ENCODE results near the gene RPL10A.

RPL10A gene

DNA sequence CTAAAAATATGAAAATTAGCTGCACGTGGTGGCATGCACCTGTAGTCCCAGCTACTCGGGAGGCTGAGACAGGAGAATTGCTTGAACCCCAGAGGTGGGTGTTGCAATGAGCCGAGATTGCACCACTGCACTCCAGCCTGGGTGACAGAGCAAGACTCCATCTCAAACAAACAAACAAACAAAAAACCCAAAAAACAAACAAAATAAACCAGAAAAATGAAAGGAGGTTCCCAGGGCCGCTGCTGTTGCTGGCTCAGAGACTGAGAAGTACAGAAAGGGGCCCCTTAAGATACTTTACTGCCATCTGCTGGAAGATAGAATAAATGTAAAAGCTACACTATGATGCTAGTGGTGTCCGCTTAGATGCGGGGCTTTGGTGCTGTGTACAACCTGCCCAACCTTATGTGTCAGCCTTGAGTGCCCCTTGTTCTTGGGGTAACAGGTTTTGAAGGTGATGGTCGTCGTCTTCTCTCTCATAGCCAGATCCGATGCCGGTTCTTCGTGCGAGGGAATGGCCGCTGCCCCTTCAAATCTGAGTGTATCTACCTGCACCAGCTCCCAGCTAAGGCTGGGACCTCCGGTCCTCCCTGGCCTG lies 18.8 kb upstream of the RPL10A start:
- peak; percentile 91 for DNase-seq

DNA sequence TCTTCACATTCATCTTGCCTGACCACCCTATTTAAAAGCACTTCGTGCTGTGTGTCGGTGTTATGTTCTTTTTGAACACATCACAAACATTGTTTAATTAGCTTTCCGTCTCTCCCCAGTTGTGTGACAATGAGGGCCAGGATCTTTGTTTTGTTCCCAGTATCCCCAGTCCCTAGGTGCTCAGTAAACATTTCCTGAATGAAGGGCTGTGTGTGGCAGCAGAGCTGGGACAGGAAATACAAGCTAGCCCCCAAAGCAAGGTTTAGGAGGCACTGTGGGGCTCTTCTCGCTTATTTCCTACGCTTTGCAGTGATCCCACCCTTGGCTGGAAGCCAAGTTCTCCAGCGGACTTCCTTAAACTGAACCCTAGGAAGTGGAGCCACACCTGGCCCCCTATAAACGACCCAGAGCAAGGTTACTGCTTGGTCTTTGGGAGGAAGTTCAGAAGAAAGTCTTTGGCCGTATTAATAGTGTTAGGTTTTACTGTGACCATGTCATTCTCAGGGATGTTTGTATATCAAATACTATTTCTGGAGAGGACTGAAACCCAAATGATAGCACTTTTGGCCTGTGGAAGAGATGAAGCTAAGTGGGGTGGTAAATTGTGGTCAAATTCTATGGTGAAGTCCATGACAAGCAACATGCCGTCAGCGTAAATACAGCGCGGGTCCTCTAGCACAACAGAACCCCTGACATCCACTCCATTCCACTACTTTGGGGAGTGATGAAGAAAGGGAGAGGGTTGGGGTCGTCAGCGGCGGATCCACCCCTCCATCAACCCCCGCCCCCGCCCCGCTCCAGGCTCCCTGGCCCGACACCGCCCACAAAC lies 16.6 kb upstream of the RPL10A start:
- no peak for DNase-seq

DNA sequence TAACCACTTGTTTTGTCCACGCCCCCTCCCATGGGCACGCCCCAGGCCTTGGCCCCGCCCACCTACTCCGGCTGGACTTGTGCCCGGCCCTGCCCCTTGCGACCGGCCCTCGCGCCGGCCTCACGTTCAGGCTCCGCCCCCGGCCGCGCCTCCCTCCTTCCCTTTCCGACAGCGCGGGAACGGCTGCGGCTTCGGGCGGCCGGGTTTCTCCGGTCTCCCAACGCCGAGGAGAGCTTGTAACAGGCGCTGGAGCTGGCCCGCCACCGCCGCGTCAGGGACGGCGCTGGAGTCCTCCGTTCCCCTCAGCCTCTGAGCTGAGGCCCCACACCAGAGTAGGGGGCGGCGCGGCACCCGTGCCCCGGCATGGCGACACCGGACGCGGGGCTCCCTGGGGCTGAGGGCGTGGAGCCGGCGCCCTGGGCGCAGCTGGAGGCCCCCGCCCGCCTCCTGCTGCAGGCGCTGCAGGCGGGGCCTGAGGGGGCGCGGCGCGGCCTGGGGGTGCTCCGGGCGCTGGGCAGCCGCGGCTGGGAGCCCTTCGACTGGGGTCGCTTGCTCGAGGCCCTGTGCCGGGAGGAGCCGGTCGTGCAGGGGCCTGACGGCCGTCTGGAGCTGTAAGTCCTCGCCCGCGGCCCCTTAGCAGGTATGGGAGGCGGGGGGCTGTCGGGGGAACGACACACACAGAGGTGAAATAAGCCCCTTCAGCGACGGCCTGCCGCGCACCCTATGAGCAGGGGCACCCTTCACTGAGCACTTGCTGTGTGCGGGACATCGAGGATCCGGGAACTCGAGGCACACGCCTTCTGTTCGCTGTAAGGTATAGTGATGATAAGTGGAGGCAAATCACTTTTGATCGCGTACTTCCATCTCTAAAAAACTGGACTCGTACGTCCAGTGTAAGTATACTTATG lies 15.8 kb upstream of the RPL10A start, which contains the start of gene FANCE:
Gene FANCE, plus strand, starts transcription at position 156 of the 908 bp plus-strand sequence. Its CDS starts 208 bp downstream, at position 364.
- peak; percentile 59 for DNase-seq

DNA sequence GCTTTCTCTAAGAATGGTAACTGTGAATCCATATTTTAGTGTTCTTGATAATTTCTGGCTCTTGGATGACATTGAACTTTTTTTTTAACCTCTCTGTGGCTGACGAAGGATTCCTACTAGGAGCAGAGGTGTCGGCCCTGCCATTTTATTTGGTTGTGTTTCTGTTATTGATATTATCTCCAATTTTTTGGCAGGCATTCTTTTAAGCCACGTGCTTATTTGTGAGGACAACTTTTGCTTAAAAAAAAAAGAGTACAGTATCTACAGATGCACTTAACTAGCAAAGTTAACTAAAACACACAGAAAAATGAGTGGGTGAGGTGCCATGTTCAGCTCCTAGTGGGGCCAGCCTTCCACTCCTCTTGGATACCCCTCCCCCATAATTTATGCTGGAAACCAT lies 15.0 kb upstream of the RPL10A start:
- no peak for DNase-seq

DNA sequence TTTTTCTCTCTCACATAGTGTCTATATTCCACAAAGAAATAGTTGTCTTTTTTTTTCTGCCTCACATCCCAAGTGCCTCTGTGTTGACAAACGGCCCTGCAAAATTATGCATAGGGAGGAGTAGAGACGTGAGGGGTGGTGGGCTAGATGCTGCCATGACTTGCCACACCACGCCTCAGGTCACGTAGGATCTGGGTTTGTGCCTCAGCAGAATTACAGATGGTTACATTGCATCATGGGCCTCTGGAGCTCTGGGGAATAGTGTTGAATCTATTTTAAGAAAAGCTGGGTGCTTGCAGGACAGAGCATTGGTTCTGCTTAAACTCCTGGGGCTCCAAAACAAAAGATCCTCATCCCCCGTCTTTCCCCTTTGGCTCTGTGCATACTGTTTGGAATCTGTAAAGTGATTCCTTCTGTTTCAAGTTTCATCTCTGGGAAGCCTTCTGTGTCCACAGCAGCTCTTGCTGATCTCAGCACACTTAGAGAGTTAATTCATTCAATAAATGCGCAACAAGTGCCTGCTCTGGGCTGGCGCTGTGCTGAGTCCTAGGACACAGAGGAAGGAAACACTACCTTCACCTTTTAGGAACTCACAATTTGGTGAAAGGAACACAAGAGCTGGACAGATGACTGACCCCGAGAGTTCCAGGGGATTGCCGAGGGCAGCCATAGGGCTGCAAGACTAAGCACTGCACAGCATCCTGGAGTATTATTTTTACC lies 13.7 kb upstream of the RPL10A start:
- no peak for DNase-seq

DNA sequence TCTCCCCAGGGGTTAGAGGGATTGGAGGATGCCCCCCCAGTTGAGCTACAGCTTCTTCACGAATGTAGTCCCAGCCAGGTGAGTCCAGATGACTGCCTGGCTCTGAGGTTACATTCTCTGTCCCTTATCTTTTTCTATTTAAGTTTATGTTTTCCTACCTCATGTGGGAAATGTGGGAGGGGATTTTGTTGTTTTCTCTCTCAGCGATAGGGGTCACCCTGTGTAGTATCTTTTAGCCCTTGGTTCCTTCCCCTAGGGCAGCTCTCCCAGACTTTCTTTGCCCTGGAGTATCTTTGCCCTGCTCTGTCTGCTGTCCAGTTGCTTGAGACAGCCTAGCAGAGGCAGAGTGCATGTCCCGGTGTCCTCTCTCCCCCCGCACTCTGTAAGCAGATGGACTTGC lies 10.3 kb upstream of the RPL10A start:
- DNase-seq = no peak

DNA sequence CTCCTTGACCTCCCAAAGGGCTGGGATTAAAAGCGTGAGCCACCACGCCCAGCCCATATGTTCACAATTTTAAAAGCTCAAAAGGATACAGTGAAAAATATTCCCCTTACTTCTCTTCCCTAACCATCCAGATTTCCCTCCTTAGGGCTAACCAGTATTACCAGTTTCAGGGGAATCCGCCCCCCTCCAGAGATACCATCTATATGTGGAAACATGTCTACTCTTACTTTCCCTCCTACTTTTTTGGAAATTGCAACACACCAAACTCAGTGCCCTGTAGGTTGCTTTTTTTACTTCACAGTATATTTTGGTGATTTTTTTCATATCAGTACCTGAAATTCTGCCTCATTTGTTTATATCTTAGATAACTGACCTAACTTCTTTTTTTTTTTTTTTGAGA lies 6.9 kb upstream of the RPL10A start:
- DNase-seq = no peak

DNA sequence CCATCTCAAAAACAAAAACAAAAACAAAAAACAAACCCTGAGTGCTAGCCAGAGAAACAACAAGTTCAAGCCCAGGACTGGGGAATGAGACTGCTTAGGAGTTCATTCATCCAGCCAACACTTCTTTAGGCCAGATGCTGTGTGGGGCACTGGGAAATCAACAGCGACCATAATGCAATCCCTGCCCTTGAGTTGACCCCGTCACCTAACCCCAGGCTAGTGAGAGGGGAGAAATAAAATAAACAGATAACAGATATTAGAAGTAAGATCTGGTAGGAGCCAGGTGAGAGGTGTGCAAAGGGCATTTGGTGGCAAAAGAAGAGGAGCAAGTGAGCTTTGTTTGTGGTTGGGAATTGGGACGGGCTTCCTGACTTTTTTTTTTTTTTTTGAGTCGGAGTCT lies 4.9 kb upstream of the RPL10A start:
- no peak for DNase-seq

DNA sequence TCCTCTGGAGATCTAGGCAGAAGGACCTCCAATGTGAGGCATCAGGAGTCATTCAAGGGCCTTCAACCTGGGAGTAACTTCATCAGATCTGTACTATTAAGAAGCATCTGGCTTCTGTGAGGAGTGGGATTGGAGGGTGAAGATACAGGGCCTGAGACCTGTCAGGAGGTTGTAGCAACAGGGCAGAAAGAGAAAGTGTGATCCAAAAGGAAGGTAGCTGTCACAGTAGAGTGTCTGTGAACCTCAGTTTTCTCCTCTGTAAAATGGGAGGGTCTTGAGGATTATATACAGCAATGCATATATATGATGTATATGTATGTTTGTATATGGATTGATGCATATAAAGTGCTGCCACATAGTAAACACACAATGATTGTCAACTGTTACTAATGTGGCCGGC lies 2.6 kb upstream of the RPL10A start:
- DNase-seq = no peak

DNA sequence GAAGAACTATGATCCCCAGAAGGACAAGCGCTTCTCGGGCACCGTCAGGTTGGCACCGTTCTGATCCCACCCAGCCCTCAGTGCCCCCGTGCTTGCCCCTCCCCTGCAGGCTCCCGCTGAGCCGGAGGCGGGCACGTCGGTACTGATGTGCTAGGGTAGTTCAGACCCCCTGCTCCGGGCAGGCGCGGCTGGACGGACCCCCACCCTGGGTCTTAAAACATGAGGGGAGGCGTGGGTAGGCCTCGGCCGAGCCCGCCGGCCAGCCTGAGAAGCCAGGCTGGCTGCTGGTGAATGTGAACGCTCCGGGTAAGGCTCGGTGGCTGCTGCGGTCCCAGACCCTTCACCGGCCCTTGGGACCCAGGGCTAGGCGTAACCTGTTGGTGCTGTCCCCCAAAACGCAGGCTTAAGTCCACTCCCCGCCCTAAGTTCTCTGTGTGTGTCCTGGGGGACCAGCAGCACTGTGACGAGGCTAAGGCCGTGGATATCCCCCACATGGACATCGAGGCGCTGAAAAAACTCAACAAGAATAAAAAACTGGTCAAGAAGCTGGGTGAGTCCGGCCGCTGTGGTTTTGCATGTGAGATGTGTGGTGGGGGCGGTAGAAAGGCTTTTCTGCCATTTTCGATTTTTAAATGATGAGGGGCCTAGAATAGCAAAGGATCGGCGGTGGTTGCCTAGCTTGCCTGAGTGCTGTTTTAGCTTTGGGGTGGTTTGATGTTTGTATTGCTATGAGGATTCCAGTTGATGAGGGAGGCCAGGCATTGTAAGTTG lies 964 bp downstream of the RPL10A start:
- DNase-seq = no peak

DNA sequence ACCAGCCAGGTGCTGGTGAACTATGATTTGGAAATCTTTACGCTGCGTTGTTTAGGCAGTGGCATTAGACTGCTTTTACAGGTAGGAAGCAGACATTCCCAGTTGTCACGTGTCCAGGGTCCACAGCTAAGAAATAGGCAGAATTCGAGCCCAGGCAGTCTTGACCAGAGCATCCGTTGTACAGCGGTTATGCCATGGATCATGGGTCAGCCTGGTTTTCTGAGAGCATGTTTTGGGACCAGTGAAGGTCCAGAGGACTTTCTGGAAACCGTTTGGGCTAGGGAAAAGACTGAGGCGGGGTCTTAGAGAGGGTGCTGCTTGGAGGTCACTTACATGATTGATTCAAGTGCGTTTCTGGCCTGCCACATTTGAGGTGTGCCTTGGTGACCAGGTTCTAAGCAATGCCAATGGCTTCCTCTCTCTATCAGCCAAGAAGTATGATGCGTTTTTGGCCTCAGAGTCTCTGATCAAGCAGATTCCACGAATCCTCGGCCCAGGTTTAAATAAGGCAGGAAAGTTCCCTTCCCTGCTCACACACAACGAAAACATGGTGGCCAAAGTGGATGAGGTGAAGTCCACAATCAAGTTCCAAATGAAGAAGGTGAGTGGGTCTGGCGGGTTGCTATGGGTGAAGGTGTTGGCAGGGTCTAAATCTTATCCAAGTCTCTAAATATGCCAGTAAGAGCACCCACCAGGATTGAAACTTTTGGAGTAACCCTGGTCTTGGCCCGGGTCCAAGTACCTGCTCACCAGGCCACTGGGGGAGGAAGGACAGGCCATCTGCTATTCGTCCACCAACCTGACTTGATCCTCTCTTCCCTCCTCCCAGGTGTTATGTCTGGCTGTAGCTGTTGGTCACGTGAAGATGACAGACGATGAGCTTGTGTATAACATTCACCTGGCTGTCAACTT lies 1.8 kb downstream of the RPL10A start:
- no peak for DNase-seq

DNA sequence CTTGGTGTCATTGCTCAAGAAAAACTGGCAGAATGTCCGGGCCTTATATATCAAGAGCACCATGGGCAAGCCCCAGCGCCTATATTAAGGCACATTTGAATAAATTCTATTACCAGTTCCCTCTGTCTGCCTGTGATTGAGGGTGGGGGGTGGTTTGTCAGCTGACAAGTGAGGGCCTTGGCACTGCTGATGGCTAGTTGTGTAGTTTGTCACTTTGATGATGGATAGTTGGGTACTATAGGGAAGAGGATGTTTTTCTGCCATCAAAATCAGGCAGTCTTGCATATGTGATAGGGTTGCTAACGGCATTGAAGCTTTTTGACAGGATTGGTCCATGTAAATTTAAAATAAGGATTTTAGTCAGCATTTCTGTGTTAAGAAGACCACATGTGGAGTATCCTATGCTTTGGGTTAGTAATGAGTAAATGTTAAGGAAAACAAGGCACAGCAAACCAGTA lies 2.5 kb downstream of the RPL10A start:
- DNase-seq = no peak

DNA sequence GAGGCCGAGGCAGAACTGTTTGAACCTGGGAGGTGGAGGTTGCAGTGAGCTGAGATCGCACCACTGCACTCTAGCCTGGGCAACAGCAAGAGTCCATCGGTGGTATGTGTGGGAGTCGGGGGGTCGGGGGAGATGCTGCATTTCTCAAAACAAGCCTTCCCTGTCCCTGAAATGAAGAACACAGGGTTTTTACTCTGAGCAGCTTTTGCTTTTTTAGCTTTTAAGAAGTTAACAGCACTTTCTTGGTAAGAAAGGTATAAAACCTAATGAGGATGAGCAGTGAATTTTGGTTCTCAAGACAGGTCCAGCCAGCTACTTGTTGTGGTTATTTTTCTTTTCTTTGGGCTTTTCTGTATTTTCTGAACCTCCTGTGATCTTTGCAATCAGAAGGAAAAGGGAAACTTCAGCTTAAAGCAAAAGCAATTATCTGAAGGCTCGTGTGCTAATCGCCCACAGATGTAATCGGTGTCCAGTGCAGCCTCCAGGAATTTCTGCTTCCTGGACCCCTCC lies 3.7 kb downstream of the RPL10A start:
- no peak for DNase-seq

DNA sequence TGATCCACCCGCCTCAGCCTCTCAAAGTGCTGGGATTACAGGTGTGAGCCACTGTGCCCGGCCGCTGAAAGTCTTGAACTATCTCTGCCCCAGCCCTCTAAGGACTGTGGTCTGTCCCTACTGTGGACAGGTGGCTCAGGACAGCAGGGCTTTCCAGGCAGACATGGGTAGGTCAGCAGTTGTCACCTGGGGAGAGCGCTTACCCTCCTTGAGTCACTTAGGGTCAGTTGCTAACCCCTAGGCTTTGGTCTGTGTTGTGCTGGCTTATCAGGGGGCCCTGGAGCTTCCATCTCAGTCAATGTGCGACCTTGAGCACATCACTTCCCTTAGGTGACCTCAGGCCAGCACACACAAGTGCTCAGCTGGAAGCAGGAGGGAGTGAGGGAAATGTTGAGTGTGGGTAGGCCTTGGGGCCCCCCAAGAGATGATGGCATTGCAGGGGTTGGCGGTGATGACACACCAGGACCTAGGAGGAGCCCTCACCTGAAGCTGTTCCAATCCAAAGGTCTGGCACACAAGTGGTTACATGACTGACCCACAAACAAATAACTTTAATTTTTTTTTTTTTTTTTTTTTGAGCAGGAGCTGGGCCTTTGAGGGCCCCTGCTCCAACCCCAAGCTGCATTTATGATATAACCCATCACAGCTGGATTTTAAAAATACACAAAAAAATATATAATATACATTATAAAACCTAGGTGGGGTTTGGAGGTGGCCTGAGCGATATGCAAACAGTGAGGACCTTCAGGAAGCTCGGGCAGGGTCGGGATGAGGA lies 5.1 kb downstream of the RPL10A start:
- DNase-seq = no peak

DNA sequence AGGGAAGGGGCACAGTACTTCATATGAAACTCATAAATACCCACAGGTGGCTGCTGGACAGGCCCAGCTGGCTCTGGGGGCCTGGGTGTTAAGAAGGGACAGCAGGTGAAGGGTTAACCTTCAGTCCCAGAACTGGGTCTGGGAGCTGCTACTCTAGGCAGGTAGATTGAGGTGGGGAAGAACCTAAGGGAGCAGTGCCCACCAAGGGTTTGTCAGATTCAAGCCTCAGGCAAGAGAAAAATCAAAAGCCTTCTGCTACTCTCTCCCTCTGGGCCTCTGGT lies 5.6 kb downstream of the RPL10A start:
- DNase-seq = no peak

DNA sequence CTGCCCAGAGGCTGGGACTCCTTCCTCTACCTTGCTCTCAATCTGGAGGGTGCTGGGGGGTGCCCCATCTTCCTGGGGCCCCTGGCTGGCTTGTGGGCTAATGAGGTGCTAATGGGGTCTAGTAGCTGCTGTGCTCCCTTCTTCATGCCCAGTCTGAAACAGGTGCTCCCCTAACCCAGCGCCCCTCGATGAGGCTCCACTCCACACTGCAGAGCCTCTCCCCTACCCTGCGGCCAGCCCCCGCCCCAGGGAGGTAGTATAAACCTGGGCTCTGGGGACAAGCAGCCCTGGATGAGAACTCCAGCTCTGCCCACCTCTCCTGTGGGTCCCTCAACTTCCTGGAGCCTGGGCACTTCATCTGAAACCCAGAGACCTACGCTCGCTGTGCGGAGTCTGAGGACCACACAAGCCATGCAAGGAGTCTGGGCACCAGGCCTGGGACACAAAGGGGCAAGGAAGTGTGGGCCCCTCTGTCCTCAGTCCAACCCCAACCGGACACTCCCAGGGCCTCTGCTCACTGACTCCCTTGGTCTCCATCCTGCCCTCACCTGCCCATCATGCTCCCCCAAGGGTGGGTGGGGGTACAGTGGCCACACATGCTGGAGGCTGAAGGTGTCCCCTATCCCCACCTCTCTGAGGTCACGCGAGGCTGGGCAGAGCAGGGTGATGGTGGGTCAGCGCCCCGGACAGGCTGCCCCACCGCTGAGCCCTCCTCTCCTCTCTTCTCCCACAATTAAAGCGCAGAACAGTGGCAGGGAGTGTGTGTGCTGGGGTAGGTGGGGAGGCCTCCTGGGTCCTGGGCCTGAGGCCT lies 6.1 kb downstream of the RPL10A start:
- no peak for DNase-seq

DNA sequence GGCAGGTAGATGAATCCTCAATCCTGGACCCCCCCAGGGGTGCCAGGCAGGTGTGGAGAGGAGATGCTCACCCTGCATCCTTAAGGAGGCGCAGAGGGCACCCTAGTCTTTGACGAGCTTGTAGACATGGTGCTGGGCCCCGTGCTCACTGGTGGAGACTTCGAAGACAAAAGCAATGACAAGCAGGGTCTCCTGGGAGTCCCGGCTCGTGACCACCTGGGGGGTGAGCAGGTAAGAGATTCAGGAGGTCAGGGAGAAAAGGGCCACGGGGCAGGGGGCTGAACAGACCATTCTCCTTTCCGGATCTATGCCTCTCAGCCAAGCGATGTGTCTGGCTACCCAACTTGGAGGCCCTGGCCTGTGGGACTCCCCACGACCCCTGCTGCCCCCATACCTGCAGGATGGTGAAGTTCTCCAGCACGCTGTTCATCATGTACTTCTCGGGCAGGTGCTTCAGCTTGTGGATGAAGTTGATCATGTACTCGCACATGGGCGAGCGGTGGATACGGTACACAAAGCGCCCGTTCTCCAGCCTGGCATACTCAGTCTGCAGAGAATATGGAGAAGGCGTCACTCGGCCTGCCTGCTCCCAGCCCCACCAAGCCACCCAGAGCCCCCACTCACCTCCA lies 6.9 kb downstream of the RPL10A start:
- DNase-seq = no peak

DNA sequence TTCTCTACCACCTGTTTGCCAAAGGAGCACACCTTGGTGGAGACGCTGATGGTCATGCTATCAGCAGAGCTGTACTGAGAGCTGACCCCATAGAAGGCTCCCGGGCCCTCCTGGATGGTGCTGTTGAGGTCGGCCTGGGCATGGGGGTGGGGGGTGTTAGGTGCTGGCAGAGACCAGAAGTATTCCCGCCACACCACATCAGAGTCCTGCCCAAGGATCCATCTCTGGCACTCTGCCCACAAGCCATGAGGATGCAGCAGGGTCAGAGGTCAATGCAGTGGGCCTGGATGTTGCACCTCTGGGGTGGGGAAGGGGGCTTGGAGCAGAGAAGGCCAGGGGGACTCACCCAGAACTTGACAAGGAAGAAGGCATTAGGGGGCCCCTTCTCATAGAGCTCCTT lies 7.4 kb downstream of the RPL10A start:
- no peak for DNase-seq

DNA sequence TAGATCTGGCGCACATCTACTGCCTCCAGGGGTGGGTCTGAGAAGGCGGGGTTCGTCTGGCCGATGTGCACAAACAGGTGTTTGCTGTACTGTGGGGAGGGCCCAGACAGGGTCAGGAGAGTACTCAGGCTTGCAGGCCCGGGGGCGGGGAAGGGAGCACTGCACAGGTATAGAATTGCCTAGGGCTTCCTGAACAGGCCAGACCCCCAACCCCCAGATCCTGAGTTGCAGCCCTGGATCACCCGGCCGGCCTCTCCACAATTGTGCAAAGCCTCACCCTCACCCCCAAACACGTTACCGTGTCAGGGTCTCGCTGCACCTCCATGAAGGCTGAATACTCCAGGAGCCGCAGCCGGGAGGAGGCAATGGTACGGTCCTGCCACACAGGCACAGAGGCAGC lies 7.8 kb downstream of the RPL10A start:
- DNase-seq = no peak

Measured in NCI-H2029 treated with DMSO at 0.1 percent for 48 hours (cell line).